Suppressor macrophage (primary cell): ENCODE data around the gene VPS51.
"Not testable (repeated sequence)": the region's sequence is repeated elsewhere in the genome, so short reads cannot be mapped to it uniquely, and the experiment has no call there.

ENCODE experiments used
- DNase-seq, 4 experiments: peaks; one replicate each; pipeline ENCODE4 v3.0.0-alpha.2; 2020 to 2022

VPS51 gene

GRCh38 chr11:65108469-65109123, 12.6 kb downstream of the VPS51 start:
- DNase-seq, result no peak

GRCh38 chr11:65109231-65110198, 13.5 kb downstream of the VPS51 start:
- no peak for DNase-seq

GRCh38 chr11:65110354-65110861, 14.4 kb downstream of the VPS51 start:
- peak; percentile 86 to 95 (median 91) for DNase-seq

GRCh38 chr11:65111159-65111743, 15.2 kb downstream of the VPS51 start:
- DNase-seq, result no peak

- DNase-seq, result peak; percentile 93 to 98 (median 96)
Measured at GRCh38 chr11:65111744-65112545, 15.9 kb downstream of the VPS51 start, which contains the start of gene TM7SF2. Gene TM7SF2, plus strand, starts transcription at chr11:65111872. Its CDS starts 144 bp downstream, at chr11:65112016.

DNA sequence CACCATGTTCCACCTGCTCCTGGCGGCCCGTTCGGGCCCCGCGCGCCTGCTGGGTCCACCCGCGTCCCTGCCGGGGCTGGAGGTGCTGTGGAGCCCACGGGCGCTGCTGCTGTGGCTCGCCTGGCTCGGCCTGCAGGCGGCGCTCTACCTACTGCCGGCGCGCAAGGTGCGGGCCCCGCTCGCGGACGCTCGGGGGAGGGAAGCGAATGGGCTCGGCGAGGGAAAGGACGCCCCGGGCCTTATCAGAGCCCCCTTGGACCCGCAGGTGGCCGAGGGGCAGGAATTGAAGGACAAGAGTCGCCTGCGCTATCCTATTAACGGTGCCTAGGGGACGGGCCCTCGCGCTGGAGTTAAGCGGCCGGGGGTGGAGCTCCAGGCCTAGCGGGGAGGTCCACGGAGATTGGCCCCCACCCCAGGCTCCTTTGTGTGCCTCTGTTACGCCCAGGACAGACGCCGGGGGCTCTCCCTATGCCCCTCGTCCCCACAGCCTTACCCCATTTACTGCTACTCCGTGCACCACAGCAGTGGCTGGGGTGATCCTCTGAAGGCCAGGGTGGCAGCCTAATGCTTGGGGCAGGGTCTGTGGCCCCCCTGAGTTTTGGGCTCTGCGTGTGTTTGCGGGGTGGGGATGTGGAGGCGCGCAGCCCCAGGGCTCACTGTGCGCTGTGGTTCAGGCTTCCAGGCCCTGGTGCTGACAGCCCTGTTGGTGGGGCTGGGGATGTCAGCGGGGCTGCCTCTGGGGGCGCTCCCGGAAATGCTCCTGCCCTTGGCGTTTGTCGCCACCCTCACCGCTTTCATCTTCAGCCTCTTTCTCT, 16.7 kb downstream of the VPS51 start:
- peak; percentile 70 to 89 (median 76) for DNase-seq

- DNase-seq, result no peak
Measured at GRCh38 chr11:65113361-65113756, 17.3 kb downstream of the VPS51 start.

- DNase-seq, result no peak
Measured at GRCh38 chr11:65113839-65114238, 17.8 kb downstream of the VPS51 start.

GRCh38 chr11:65114538-65115171, 18.6 kb downstream of the VPS51 start:
- no peak for DNase-seq

GRCh38 chr11:65115361-65116082, 19.5 kb downstream of the VPS51 start:
- no peak for DNase-seq

DNA sequence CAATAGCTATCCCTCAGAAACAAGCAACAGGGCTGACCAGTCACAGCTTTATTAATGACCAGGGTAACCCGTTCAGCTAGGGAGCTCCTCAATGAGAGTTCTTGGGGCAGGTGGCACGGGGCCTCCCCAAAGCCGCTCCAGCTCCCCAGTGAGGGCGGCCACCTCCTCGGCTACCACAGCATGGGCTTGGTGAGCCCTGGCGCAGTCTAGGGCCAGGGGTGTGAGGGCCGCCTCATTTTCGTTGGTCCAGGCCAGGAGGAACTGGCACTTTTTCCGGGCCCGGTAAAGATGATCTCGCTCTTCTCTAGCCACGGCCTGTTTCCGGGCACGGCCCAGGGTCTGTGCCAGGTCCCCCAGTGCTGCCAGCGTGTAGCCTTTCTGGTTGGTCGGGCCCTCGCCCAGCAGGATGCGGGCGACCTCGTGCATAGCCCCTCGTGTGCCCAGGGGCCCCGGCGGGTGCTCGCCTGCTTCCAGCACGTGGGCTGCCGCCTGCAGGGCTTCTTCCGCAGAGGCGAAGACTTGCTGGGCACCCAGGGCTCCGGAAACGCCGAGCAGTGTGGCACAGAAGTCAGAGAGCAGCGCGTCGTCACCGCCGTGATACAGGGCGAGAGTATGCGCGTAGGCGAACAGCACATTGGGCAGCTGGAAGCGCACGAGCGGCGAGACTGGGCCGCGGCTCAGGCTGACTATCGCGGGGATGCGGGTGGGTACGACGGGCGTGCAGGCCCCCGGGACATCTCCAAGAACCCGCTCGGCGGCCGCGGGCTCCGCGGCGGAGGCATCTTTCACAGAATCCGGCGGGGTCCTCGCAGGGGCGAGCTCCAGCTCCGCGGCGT, 20.6 kb downstream of the VPS51 start:
- DNase-seq, result peak; percentile 52 to 74 (median 66)

DNA sequence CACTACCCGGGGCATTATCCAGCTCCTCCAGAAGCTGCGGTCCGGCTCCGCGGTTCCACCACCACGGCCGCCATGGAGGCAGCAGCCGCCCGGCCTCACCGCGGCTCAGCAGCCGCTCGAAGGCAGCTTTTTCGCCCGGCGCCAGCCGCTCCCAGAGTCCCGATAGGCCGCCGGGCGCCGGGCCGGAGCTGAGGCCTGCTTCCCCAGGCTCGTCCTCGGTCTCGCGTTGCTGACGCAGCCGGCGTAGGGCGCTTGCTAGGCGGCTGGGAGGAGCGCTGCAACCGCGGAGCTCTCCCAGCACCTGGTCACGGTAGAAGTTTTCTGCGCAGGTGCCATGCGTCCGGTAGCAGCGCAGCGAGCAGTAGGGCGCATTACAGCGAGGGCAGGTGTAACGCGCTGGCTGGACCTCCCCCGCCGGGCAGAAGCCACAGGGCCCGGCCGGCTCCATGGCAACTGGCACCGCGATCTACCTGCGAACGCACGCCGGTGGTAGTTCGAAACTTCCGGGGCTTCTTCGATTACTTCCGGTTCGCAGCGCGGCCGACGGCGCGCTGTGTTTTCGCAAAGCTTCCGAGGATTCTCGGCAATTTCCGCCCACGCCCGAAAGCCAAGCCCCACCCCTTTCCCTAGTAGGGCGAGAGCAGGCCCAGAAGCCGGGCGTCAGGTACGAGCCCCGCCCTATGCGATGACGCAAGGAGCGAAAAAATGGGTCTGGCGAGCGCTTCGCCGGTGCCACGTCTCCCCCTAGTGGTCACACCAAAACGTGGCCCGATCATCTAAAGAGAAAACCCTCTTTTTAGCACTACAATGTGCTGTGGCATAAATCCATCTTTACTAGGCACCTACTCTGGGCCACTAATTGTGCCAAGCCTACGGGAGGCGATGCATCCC, 21.4 kb downstream of the VPS51 start, which contains the start of gene ZNHIT2:
Gene ZNHIT2, minus strand, starts transcription at position 496 of the 891 bp plus-strand sequence. Its CDS starts 48 bp downstream, at position 448.
- DNase-seq, result peak; percentile 100

DNA sequence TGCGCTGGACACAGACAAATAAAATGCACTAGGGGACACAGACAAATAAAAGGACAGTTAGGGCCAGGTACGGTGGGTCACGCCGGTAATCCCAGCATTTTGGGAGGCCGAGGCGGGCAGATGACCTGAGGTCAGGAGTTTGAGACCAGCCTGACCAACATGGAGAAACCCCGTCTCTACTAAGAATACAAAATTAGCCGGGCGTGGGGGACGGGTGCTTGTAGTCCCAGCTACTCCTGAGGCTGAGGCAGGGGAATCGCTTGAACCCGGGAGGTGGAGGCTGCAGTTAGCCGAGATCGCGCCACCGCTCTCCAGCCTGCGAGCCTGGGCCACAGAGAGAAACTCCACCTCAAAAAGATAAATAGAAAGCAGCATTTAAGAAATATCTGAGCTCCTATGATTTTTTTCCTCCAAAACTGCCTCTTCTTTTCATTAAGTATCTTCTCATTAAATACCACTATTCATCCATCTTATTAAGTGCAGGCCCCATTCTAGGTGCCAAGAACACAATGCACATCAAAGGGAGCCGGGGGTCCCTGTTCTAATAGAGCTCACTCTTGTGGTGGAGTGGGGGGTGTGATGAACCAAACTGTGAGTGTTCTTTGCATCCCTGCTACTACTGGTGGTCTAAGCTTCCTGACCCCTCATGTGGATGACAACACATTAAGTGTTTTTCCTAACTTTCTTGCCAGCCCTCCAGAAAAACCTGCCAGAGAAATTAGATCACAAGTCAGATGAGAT, 22.3 kb downstream of the VPS51 start:
- DNase-seq, result no peak

GRCh38 chr11:65118891-65119669, 23.1 kb downstream of the VPS51 start:
- DNase-seq, result not testable (repeated sequence)

GRCh38 chr11:65119670-65119995, 23.6 kb downstream of the VPS51 start:
- DNase-seq, result no peak

DNA sequence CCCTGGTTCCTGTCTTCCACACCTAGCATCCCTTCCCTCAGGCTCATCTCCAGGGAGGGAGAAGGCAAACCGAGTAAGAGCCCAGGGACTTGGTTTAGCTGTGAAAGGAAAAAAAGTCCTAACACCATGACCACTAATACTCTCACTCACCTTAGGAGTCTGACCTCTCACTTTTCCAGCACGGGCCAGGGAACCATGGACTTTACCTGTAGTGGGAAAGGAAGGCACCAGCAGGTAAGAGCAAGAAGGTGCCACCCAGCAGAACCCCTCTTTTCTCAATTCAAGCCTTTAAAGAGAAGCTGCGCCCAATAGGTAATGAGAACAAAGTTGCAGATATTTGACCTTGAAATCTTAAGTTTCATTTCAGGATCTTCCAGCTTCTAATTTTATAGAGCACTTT, 24.8 kb downstream of the VPS51 start:
- no peak for DNase-seq
